NK-92 (cell line): ENCODE measurements around the gene SLC4A2.

ENCODE experiments used
- DNase-seq: peaks from one replicate; lab custom pipeline; 2025; ENCODE audit not compliant: unreplicated experiment; lab: John Stamatoyannopoulos, UW

Gene SLC4A2

GRCh38 chr7:151089893-151090730 is 30.7 kb downstream of the SLC4A2 start:
- DNase-seq, result no peak

- no peak for DNase-seq
These were observed 31.6 kb downstream of the SLC4A2 start for GRCh38 chr7:151091003-151091402.

- no peak for DNase-seq
These were observed 32.0 kb downstream of the SLC4A2 start for GRCh38 chr7:151091431-151091830.

GRCh38 chr7:151091988-151092387 is 32.6 kb downstream of the SLC4A2 start:
- no peak for DNase-seq

GRCh38 chr7:151093748-151094147 is 34.4 kb downstream of the SLC4A2 start:
- DNase-seq, result no peak

GRCh38 chr7:151094675-151095074 is 35.3 kb downstream of the SLC4A2 start:
- no peak for DNase-seq

GRCh38 chr7:151095123-151095797 is 35.9 kb downstream of the SLC4A2 start:
- no peak for DNase-seq

GRCh38 chr7:151095828-151096475 is 36.6 kb downstream of the SLC4A2 start:
- DNase-seq, result no peak

- DNase-seq, result no peak
These were observed 40.3 kb downstream of the SLC4A2 start for GRCh38 chr7:151099486-151100211.

- DNase-seq, result no peak
These were observed 41.5 kb downstream of the SLC4A2 start for GRCh38 chr7:151100921-151101320.

- no peak for DNase-seq
These were observed 42.4 kb downstream of the SLC4A2 start for GRCh38 chr7:151101621-151102396.

- DNase-seq, result no peak
These were observed 43.6 kb downstream of the SLC4A2 start for GRCh38 chr7:151102991-151103390.

GRCh38 chr7:151103973-151104372 is 44.6 kb downstream of the SLC4A2 start:
- no peak for DNase-seq

- no peak for DNase-seq
These were observed 45.2 kb downstream of the SLC4A2 start for GRCh38 chr7:151104411-151105235.

GRCh38 chr7:151107882-151108281 is 48.5 kb downstream of the SLC4A2 start:
- no peak for DNase-seq

- no peak for DNase-seq
These were observed 50.0 kb downstream of the SLC4A2 start for GRCh38 chr7:151109094-151110048.

GRCh38 chr7:151110236-151110940 is 51.0 kb downstream of the SLC4A2 start:
- no peak for DNase-seq
